ENCODE results near the gene RAF1.

The RAF1 gene

GRCh38 chr3:12692444-12692843 lies 28.5 kb upstream of the RAF1 start:
- in situ Hi-C loops (cut with MboI; ENCODE audit: low pct_unique_long_range_greater_than_20kb, low sequenced_read_pairs, unreplicated experiment), result no loop called here
- DNase-seq (ENCODE audit: low spot score), result no peak
- no peak for TF ChIP-seq CTCF (IDR thresholded peaks at IDR 0.05; ENCODE audit: extremely low read depth, insufficient read depth, missing control alignments)

- DNase-seq (ENCODE audit: low spot score), result no peak
- no peak for TF ChIP-seq CTCF (IDR thresholded peaks at IDR 0.05; ENCODE audit: extremely low read depth, insufficient read depth, missing control alignments)
- in situ Hi-C loops (cut with MboI; ENCODE audit: low pct_unique_long_range_greater_than_20kb, low sequenced_read_pairs, unreplicated experiment), result no loop called here
These were observed 26.2 kb upstream of the RAF1 start for GRCh38 chr3:12689997-12690711.

- DNase-seq (ENCODE audit: low spot score), result no peak
- no peak for TF ChIP-seq CTCF (IDR thresholded peaks at IDR 0.05; ENCODE audit: extremely low read depth, insufficient read depth, missing control alignments)
- in situ Hi-C loops (cut with MboI; ENCODE audit: low pct_unique_long_range_greater_than_20kb, low sequenced_read_pairs, unreplicated experiment), result no loop called here
These were observed 24.0 kb upstream of the RAF1 start for GRCh38 chr3:12687948-12688347.

- TF ChIP-seq CTCF (IDR thresholded peaks at IDR 0.05; ENCODE audit: extremely low read depth, insufficient read depth, missing control alignments), result no peak
- in situ Hi-C loops (cut with MboI; ENCODE audit: low pct_unique_long_range_greater_than_20kb, low sequenced_read_pairs, unreplicated experiment), result no loop called here
These were observed 22.2 kb upstream of the RAF1 start for GRCh38 chr3:12686096-12686495.

GRCh38 chr3:12681943-12682390 lies 18.1 kb upstream of the RAF1 start:
- TF ChIP-seq CTCF (IDR thresholded peaks at IDR 0.05; ENCODE audit: extremely low read depth, insufficient read depth, missing control alignments), result no peak
- DNase-seq (ENCODE audit: low spot score), result no peak
- in situ Hi-C loops (cut with MboI; ENCODE audit: low pct_unique_long_range_greater_than_20kb, low sequenced_read_pairs, unreplicated experiment), result no loop called here

More at GRCh38 chr3:12686096-12686495, 22.2 kb upstream of the RAF1 start:
- no peak for DNase-seq (ENCODE audit: low spot score)

- in situ Hi-C loops (cut with MboI; ENCODE audit: low pct_unique_long_range_greater_than_20kb, low sequenced_read_pairs, unreplicated experiment), result no loop called here
- no peak for TF ChIP-seq CTCF (IDR thresholded peaks at IDR 0.05; ENCODE audit: extremely low read depth, insufficient read depth, missing control alignments)
- DNase-seq (ENCODE audit: low spot score), result no peak
These were observed 17.4 kb upstream of the RAF1 start for GRCh38 chr3:12681089-12681942.

Data from GM13977 (cell line).